CD8-positive, alpha-beta memory T cell (primary cell): ENCODE results near the gene C16orf54. TPM values are rescaled to one million over a fixed set of nuclear protein-coding genes. Genes with fewer than 3 reads are reported as not detected.
A peak's percentile ranks its signal among the peaks of the same experiment; 100 is the strongest.
"Not testable (repeated sequence)": the region's sequence is repeated elsewhere in the genome, so short reads cannot be mapped to it uniquely, and the experiment has no call there.

ENCODE experiments used
- CTCF ChIA-PET: fragments of 350-600 bp; sonication (Branson Sonifier 250); formaldehyde crosslinking; loops from one replicate; lab custom pipeline; 2021; ENCODE audit warnings: antibody characterized with exemption; lab: Charles Lee
- POLR2A ChIA-PET: fragments of 350-600 bp; sonication (Branson Sonifier 250); formaldehyde crosslinking; loops from one replicate; lab custom pipeline; 2021; ENCODE audit warnings: antibody characterized with exemption; lab: Charles Lee
- DNase-seq, 5 donors: peaks; one replicate each; pipeline versions ENCODE4 v3.0.0 to v3.0.0-alpha.2; 2020 to 2022; ENCODE audit warnings: mixed read lengths in 1 of 5
- H3K27ac ChIP-seq: one replicate; pipeline ENCODE4 v1.7.0; 2013; ENCODE audit warnings: low read depth, mild to moderate bottlenecking, low read length, moderate library complexity
- H3K27me3 ChIP-seq: 2 replicates; pipeline ENCODE4 v1.7.0; 2013; ENCODE audit warnings: low read length, mild to moderate bottlenecking; ENCODE audit not compliant: insufficient read depth, poor library complexity, severe bottlenecking
- H3K36me3 ChIP-seq: 2 replicates; pipeline ENCODE4 v1.7.0; 2013; ENCODE audit warnings: mild to moderate bottlenecking, low read length, moderate library complexity; ENCODE audit not compliant: insufficient read depth
- H3K4me1 ChIP-seq: 2 replicates; pipeline ENCODE4 v1.7.0; 2013; ENCODE audit warnings: mild to moderate bottlenecking, low read length, moderate library complexity; ENCODE audit not compliant: insufficient read depth
- H3K4me3 ChIP-seq: 2 replicates; pipeline ENCODE4 v1.7.0; 2013; ENCODE audit warnings: mild to moderate bottlenecking, low read length
- H3K9me3 ChIP-seq: 2 replicates; pipeline ENCODE4 v1.7.0; 2013; ENCODE audit warnings: mild to moderate bottlenecking, low read length
- H3K27ac Mint-ChIP-seq, 8 donors: one replicate each; pipeline ENCODE4 v1.8.0; 2020 to 2021; ENCODE audit warnings: mixed read lengths in 8 of 8, mild to moderate bottlenecking in 6 of 8, inconsistent platforms in 3 of 8, moderate library complexity in 3 of 8
- H3K27me3 Mint-ChIP-seq, 2 donors: one replicate each; pipeline ENCODE4 v1.8.0; 2020 to 2021; ENCODE audit warnings: mixed read lengths in 2 of 2, mild to moderate bottlenecking in 1 of 2, moderate library complexity in 1 of 2
- H3K36me3 Mint-ChIP-seq, 3 donors: one replicate each; pipeline ENCODE4 v1.8.0; 2020 to 2021; ENCODE audit warnings: mixed read lengths in 3 of 3, inconsistent platforms in 1 of 3, mild to moderate bottlenecking in 1 of 3
- H3K4me1 Mint-ChIP-seq, 3 donors: one replicate each; pipeline ENCODE4 v1.8.0; 2020 to 2021; ENCODE audit warnings: mixed read lengths in 3 of 3, inconsistent platforms in 1 of 3, mild to moderate bottlenecking in 1 of 3
- H3K4me3 Mint-ChIP-seq, 7 donors: one replicate each; pipeline ENCODE4 v1.8.0; 2020 to 2021; ENCODE audit warnings: mixed read lengths in 7 of 7, mild to moderate bottlenecking in 6 of 7, moderate library complexity in 4 of 7, inconsistent platforms in 2 of 7
- H3K9me3 Mint-ChIP-seq, 5 donors: one replicate each; pipeline ENCODE4 v1.8.0; 2020 to 2022; ENCODE audit warnings: mixed read lengths in 5 of 5, mild to moderate bottlenecking in 3 of 5, moderate library complexity in 2 of 5, inconsistent platforms in 1 of 5
- polyA plus RNA-seq: library from polyadenylated mRNA; unstranded; fragments of 300-500 nt; fragmentation: Illumina TruSeq; gene quantifications from one replicate; pipeline ENCODE4 v1.2.3, GENCODE V29; 2021
- total RNA-seq, 2 experiments: library from RNA; stranded (reverse); gene quantifications; one replicate each; pipeline ENCODE4 v1.2.3, GENCODE V29; 2021

Gene C16orf54
- total and polyA plus RNA-seq, 3 experiments from 2014 or later = 32.3 to 45.0 (median 33.3) TPM

DNA sequence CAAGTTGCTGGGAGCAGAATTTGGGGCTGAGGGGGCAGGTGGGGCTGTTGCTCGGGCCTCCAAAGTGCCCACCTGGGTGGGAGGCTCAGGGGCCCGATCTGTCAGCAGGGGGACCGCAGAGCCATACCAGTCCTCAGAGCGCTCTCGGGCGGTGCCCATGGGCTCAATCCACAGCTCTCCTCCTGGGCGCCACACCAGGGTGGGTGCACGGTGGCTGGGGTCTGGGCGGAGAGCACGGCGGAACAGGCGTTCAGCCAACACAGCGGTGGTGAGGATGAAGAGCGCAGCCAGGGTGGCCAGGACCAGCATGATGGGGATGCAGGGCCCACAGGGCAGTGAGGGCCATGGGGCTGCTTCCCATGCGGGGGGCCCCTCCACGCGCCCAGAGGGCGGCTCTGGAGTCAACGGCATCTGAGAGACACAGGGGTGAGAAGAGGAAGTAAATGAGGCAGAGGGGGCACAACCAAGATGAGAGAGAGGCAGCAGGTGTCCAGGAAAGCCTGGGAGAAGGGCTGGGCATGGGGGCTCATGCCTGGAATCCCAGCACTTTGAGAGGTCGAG, 1.2 kb downstream of the C16orf54 start:
- H3K4me3 ChIP-seq = peak overlapping the region; percentile 86
- CTCF ChIA-PET = interaction anchor here (0.6 to 4.9 kb wide), 8 partner anchors 15 to 71 kb away, joined by 3 to 28 read pairs (median 4); partner anchors contain the start of genes KIF22 and PAGR1
- DNase-seq = peak in 3 of 5 donors; percentile 32 to 60 (median 51)

DNA sequence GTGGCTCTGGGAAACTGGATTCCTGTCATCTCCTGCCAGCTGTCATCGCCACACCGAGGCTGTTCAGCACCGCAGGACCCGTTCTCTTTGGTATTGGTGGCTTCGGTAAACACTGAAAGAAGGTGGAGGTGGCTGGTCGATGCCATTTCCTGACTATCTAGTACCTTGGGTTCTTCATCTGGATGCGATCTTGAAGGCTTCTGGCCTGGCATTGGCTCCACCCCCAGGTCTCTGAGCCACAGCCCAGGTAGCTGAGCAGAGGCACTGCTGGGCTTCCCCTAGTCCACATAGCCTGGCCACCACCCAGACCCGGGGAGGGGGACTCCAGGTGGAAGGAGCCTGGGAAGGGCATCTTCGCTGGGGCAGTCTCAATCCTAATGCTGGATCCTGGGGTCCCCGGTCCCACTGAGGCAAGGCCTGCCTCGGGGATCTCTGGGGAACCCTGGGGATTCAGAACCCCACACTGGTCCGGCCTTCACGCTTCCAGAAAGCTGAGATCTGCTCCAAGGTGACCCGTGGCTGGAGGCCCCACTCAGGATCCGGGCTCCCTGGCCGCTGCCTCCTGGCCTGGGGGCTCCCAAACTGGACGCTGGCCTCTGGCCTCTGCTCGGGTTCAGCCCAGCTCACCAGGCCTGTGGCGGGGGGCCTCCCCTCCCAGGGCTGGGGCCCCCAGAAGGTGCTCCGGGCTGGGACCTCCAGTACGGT, 1.8 kb downstream of the C16orf54 start:
- peak overlapping the region; percentile 86 to 100 (median 99) for H3K27ac Mint-ChIP-seq
- Histone ChIP-seq H3K9me3 (no peaks in the 10 kb centered on the region), H3K27ac (peak overlapping the region; percentile 97), H3K4me3 (peak overlapping the region; percentile 86), H3K27me3 (no peaks in the 10 kb centered on the region), H3K4me1 (peaks cover 81% of the 10 kb centered on the region), H3K36me3 (peaks cover 21% of the 10 kb centered on the region)
- H3K27me3 Mint-ChIP-seq = peaks cover 0 to 5% of the 10 kb centered on the region in 2 donors
- peak; percentile 20 to 70 (median 53) for DNase-seq
- peak overlapping the region; percentile 96 to 100 (median 99) for H3K4me3 Mint-ChIP-seq
- peaks cover 0 to 3% (median 0%) of the 10 kb centered on the region in 5 donors for H3K9me3 Mint-ChIP-seq
- ChIA-PET CTCF (interaction anchor here (1.0 to 4.9 kb wide), 6 partner anchors 14 to 72 kb away, joined by 3 to 28 read pairs (median 10); partner anchors contain the start of genes KIF22 and PAGR1), POLR2A (interaction anchor here (0.5 to 3.1 kb wide), 12 partner anchors 7 to 915 kb away, joined by 3 to 28 read pairs (median 6); partner anchors contain the start of genes KIF22, MAZ and PAGR1)
- peaks cover 28 to 69% (median 31%) of the 10 kb centered on the region in 3 donors for H3K36me3 Mint-ChIP-seq
- H3K4me1 Mint-ChIP-seq = peaks cover 73 to 84% (median 79%) of the 10 kb centered on the region in 3 donors

More for the DNA sequence above, 1.2 kb downstream of the C16orf54 start:
- peak overlapping the region; percentile 97 for H3K27ac ChIP-seq
- Mint-ChIP-seq H3K4me1 (peaks cover 70 to 80% (median 74%) of the 10 kb centered on the region in 3 donors), H3K27ac (peak overlapping the region; percentile 98 to 100 (median 100)), H3K36me3 (peaks cover 29 to 72% (median 32%) of the 10 kb centered on the region in 3 donors), H3K9me3 (peaks cover 0 to 3% (median 0%) of the 10 kb centered on the region in 5 donors), H3K27me3 (peaks cover 0 to 5% of the 10 kb centered on the region in 2 donors), H3K4me3 (peak overlapping the region; percentile 96 to 100 (median 99))
- no peaks in the 10 kb centered on the region for H3K9me3 ChIP-seq
- POLR2A ChIA-PET = interaction anchor here (0.6 to 3.1 kb wide), 6 partner anchors 41 to 72 kb away, joined by 4 to 28 read pairs (median 8); partner anchors contain the start of genes KIF22, MAZ and PAGR1
- H3K4me1 ChIP-seq = peaks cover 77% of the 10 kb centered on the region
- peaks cover 21% of the 10 kb centered on the region for H3K36me3 ChIP-seq
- no peaks in the 10 kb centered on the region for H3K27me3 ChIP-seq

DNA sequence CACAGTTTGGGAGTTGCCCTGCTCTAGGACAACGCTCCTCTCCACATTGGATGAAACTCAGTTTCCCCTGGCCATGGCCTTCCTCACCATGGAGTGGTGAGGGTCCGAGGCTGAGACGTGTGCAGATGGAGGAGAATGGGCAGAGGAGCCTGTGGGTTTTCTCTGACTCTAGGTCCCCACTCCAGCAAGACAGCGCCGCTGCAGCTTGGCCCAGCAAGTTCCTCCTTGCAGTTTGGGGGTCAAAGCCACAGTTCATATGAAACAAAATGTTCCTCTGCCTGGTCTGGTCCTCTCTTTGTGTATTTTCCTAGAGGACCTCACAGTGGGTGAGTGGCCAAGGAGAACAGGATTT, 2.3 kb downstream of the C16orf54 start:
- Histone ChIP-seq H3K27ac (peak overlapping the region; percentile 97), H3K4me1 (peaks cover 81% of the 10 kb centered on the region), H3K36me3 (peaks cover 21% of the 10 kb centered on the region), H3K4me3 (peak overlapping the region; percentile 86), H3K9me3 (no peaks in the 10 kb centered on the region), H3K27me3 (no peaks in the 10 kb centered on the region)
- Mint-ChIP-seq H3K4me3 (peak overlapping the region; percentile 88 to 100 (median 98)), H3K9me3 (peaks cover 0 to 3% (median 0%) of the 10 kb centered on the region in 5 donors), H3K27ac (peak overlapping the region; percentile 86 to 100 (median 96)), H3K4me1 (peaks cover 75 to 84% (median 79%) of the 10 kb centered on the region in 3 donors), H3K27me3 (peaks cover 0 to 5% of the 10 kb centered on the region in 2 donors), H3K36me3 (peaks cover 27 to 64% (median 28%) of the 10 kb centered on the region in 3 donors)
- ChIA-PET POLR2A (interaction anchor here (0.5 to 3.1 kb wide), 11 partner anchors 8 to 915 kb away, joined by 3 to 16 read pairs (median 5); partner anchors contain the start of genes KIF22 and MAZ), CTCF (interaction anchor here (1.0 to 4.9 kb wide), 3 partner anchors 42 to 72 kb away, joined by 3 to 28 read pairs (median 16); partner anchors contain the start of genes KIF22 and PAGR1)
- DNase-seq = no peak

DNA sequence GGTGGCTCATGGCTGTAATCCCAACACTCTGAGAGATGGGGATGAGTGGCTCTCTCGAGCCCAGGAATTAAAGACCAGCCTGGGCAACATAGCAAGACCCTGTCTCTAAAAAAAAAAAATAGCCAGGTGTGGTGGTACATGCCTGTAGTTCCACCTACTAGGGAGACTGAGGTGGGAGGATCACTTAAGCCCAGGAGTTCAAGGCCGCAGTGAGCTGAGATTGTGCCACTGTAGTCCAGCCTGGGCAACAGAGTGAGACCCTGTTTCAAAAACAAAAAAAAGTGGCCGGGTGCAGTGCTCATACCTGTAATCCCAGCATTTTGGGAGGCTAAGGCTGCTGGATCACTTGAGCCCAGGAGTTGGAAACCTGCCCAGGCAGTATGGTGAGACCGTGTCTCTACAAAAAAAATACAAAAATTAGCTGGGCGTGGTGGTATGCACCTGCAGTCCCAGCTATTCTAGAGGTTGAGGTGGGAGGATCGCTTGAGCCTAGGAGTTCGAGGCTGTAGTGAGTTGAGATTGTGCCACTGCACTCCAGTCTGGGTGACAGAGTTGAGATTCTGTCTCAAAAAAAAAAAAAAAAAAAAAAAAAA, 3.0 kb downstream of the C16orf54 start:
- ChIA-PET POLR2A (interaction anchor here (0.6 to 3.1 kb wide), 10 partner anchors 13 to 916 kb away, joined by 3 to 16 read pairs (median 5); partner anchors contain the start of genes KIF22 and MAZ), CTCF (interaction anchor here (2.9 to 4.9 kb wide), 2 partner anchors 41 to 48 kb away, joined by 16 to 28 read pairs; partner anchors contain the start of gene KIF22)
- H3K36me3 ChIP-seq = peaks cover 21% of the 10 kb centered on the region
- H3K4me1 ChIP-seq = peaks cover 82% of the 10 kb centered on the region
- H3K27ac Mint-ChIP-seq = peak overlapping the region; percentile 76 to 100 (median 96)
- no peak overlapping the region for H3K27ac ChIP-seq
- DNase-seq = peak in 1 of 5 donors; percentile 44
- peaks cover 79 to 88% (median 83%) of the 10 kb centered on the region in 3 donors for H3K4me1 Mint-ChIP-seq
- H3K4me3 Mint-ChIP-seq = peak overlapping the region; percentile 88 to 100 (median 98)
- no peaks in the 10 kb centered on the region for H3K9me3 ChIP-seq
- no peaks in the 10 kb centered on the region for H3K27me3 ChIP-seq
- H3K27me3 Mint-ChIP-seq = peaks cover 0 to 5% of the 10 kb centered on the region in 2 donors
- no peak overlapping the region for H3K4me3 ChIP-seq
- peaks cover 0 to 3% (median 0%) of the 10 kb centered on the region in 5 donors for H3K9me3 Mint-ChIP-seq
- peaks cover 27 to 62% (median 28%) of the 10 kb centered on the region in 3 donors for H3K36me3 Mint-ChIP-seq

DNA sequence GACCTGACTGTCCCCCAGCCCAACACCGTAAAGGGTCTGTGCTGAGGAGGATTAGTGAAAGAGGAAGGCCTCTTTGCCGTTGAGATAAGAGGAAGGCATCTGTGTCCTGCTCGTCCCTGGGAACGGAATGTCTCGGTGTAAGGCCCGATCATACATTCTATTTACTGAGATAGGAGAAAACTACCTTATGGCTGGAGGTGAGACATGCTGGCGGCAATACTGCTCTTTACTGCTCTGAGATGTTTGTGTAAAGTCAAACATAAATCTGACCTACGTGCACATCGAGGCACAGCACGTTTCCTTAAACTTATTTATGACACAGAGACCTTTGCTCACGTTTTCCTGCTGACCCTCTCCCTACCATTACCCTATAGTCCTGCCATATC, 5.2 kb downstream of the C16orf54 start:
- H3K27ac Mint-ChIP-seq = peak overlapping the region; percentile 72 to 100 (median 90)
- H3K27me3 Mint-ChIP-seq, H3K27ac ChIP-seq, POLR2A ChIA-PET, DNase-seq, H3K4me3 ChIP-seq, H3K9me3 ChIP-seq, H3K27me3 ChIP-seq, H3K9me3 Mint-ChIP-seq: not testable (repeated sequence)
- H3K36me3 Mint-ChIP-seq = peaks cover 19 to 53% (median 25%) of the 10 kb centered on the region in 3 donors
- H3K4me1 Mint-ChIP-seq = peaks cover 78 to 84% (median 82%) of the 10 kb centered on the region in 3 donors
- CTCF ChIA-PET = interaction anchor here (1.3 kb wide), 1 partner anchor 75 kb away, joined by 4 read pairs; the partner anchor contains the start of gene PAGR1
- H3K36me3 ChIP-seq = peaks cover 21% of the 10 kb centered on the region
- H3K4me1 ChIP-seq = peaks cover 87% of the 10 kb centered on the region
- peak overlapping the region; percentile 2 to 99 (median 59) for H3K4me3 Mint-ChIP-seq

DNA sequence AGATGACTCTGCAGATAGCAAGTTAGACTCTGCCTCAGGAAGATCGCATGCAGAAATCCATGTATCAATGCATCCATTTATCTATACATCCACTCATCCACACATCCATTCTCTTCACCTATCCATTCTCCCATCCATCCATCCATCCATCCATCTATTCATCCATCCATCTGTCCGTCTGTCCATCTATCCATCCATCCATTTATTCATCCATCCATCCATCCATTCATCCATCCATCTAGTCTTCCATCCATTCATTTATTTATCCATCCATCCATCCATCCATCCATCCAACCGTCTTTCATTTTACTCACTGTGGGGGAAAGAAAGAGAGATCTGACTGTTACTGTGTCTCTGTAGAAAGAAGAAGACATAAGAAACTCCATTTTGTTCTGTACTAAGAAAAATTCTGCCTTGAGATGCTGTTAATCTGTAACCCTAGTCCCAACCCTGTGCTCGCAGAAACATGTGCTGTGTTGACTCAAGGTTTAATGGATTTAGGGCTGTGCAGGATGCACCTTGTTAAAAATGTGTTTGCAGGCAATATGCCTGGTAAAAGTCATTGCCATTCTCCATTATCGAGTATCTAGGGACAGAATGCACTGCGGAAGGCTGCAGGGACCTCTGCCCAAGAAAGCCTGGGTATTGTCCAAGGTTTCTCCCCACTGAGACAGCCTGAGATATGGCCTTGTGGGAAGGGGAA, 5.7 kb downstream of the C16orf54 start:
- H3K4me1 Mint-ChIP-seq = peaks cover 79 to 85% (median 84%) of the 10 kb centered on the region in 3 donors
- peaks cover 19 to 48% (median 24%) of the 10 kb centered on the region in 3 donors for H3K36me3 Mint-ChIP-seq
- H3K4me3 Mint-ChIP-seq = peak overlapping the region; percentile 18 to 99 (median 68)
- H3K27ac Mint-ChIP-seq = peak overlapping the region; percentile 66 to 100 (median 94)
- not testable (repeated sequence) for H3K4me3 ChIP-seq, H3K9me3 Mint-ChIP-seq, H3K27me3 Mint-ChIP-seq, H3K27me3 ChIP-seq, H3K27ac ChIP-seq, H3K9me3 ChIP-seq, DNase-seq
- ChIA-PET POLR2A (interaction anchor here (1.5 to 2.0 kb wide), 3 partner anchors 9 to 51 kb away, joined by 3 to 24 read pairs (median 4); partner anchors contain the start of gene KIF22), CTCF (interaction anchor here (0.9 to 2.5 kb wide), 9 partner anchors 11 to 108 kb away, joined by 4 to 18 read pairs (median 9); partner anchors contain the start of genes KIF22 and PAGR1)
- H3K36me3 ChIP-seq = peaks cover 21% of the 10 kb centered on the region
- peaks cover 87% of the 10 kb centered on the region for H3K4me1 ChIP-seq
